Neural crest cell (in vitro differentiated cells): Measurements from ENCODE around the gene FAM9C. TPM values are rescaled to one million over a fixed set of nuclear protein-coding genes. Genes with fewer than 3 reads are reported as not detected.

Experiments
- DNase-seq: peaks from one replicate; pipeline ENCODE4 v3.0.0; 2021; ENCODE audit warnings: low read depth, mixed read lengths, low spot score
- H3K27ac Mint-ChIP-seq: one replicate; pipeline ENCODE4 v1.8.0; 2021; ENCODE audit warnings: mild to moderate bottlenecking, mixed read lengths; ENCODE audit not compliant: unreplicated experiment
- H3K27me3 Mint-ChIP-seq: 2 replicates; pipeline ENCODE4 v1.8.0; 2021; ENCODE audit warnings: low read depth, mild to moderate bottlenecking, mixed read lengths
- H3K36me3 Mint-ChIP-seq: 2 replicates; pipeline ENCODE4 v1.8.0; 2021; ENCODE audit warnings: low read depth, mild to moderate bottlenecking, mixed read lengths
- H3K4me1 Mint-ChIP-seq: 2 replicates; pipeline ENCODE4 v1.8.0; 2021; ENCODE audit warnings: mixed read lengths
- H3K4me3 Mint-ChIP-seq: one replicate; pipeline ENCODE4 v1.8.0; 2021; ENCODE audit warnings: mild to moderate bottlenecking, mixed read lengths
- H3K9me3 Mint-ChIP-seq: 2 replicates; pipeline ENCODE4 v1.8.0; 2021; ENCODE audit warnings: mixed read lengths
- total RNA-seq: library from RNA; stranded (reverse); gene quantifications from 2 replicates; pipeline ENCODE4 v1.2.1, GENCODE V29; 2021
- TF ChIP-seq, protein P1 (sequence below): fragments of 200-600 bp; sonication (generic); conservative IDR thresholded peaks from 2 replicates; pipeline ENCODE4 v1.5.0; 2021; ENCODE audit warnings: antibody characterized with exemption, mild to moderate bottlenecking

FAM9C gene
- total RNA-seq, 1 donor from 2014 or later: 0.07 TPM

- DNase-seq: no peak
- Mint-ChIP-seq H3K27me3 (no peaks in the 10 kb centered on the region), H3K4me3 (no peak overlapping the region), H3K9me3 (peaks cover 7% of the 10 kb centered on the region), H3K4me1 (peaks cover 10% of the 10 kb centered on the region), H3K27ac (no peak overlapping the region), H3K36me3 (no peaks in the 10 kb centered on the region)
- TF ChIP-seq, protein P1, sequence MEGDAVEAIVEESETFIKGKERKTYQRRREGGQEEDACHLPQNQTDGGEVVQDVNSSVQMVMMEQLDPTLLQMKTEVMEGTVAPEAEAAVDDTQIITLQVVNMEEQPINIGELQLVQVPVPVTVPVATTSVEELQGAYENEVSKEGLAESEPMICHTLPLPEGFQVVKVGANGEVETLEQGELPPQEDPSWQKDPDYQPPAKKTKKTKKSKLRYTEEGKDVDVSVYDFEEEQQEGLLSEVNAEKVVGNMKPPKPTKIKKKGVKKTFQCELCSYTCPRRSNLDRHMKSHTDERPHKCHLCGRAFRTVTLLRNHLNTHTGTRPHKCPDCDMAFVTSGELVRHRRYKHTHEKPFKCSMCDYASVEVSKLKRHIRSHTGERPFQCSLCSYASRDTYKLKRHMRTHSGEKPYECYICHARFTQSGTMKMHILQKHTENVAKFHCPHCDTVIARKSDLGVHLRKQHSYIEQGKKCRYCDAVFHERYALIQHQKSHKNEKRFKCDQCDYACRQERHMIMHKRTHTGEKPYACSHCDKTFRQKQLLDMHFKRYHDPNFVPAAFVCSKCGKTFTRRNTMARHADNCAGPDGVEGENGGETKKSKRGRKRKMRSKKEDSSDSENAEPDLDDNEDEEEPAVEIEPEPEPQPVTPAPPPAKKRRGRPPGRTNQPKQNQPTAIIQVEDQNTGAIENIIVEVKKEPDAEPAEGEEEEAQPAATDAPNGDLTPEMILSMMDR: no peak
These were observed 51.8 kb downstream of the FAM9C start for GRCh38 chrX:12992544-12993118.

DNA sequence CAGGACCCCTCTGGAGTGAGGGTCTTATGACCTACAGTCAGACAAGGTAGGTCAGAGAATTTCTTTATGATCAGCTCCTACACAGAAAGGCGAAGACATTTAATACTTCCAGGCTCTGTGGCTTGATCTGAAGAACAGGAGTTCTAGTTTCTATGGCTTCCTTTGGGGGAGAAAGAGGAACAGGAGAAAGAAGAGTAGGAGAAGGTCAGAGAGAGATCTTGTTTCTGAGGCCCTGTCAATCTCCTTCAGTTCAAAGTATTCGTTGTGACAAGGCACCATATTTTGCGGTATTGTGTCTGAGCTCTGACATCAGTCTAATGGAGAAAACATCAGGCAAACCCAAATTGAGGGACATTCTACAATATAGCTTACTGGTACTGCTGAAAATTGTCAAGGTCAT, 52.8 kb downstream of the FAM9C start:
- TF ChIP-seq, protein P1: no peak
- DNase-seq: no peak
- H3K4me3 Mint-ChIP-seq: no peak overlapping the region
- H3K4me1 Mint-ChIP-seq: peaks cover 5% of the 10 kb centered on the region
- H3K9me3 Mint-ChIP-seq: peaks cover 13% of the 10 kb centered on the region
- H3K36me3 Mint-ChIP-seq: peaks cover 7% of the 10 kb centered on the region
- H3K27ac Mint-ChIP-seq: no peak overlapping the region
- H3K27me3 Mint-ChIP-seq: no peaks in the 10 kb centered on the region

GRCh38 chrX:12989461-12989860, 55.0 kb downstream of the FAM9C start:
- no peak for DNase-seq
- TF ChIP-seq, protein P1: no peak
- Mint-ChIP-seq H3K4me3 (no peak overlapping the region), H3K27me3 (no peaks in the 10 kb centered on the region), H3K9me3 (peaks cover 19% of the 10 kb centered on the region), H3K27ac (no peak overlapping the region), H3K4me1 (peaks cover 11% of the 10 kb centered on the region), H3K36me3 (peaks cover 15% of the 10 kb centered on the region)

GRCh38 chrX:12988797-12989196, 55.6 kb downstream of the FAM9C start:
- no peaks in the 10 kb centered on the region for H3K27me3 Mint-ChIP-seq
- H3K9me3 Mint-ChIP-seq: peaks cover 19% of the 10 kb centered on the region
- TF ChIP-seq, protein P1: no peak
- H3K36me3 Mint-ChIP-seq: peaks cover 15% of the 10 kb centered on the region
- H3K4me3 Mint-ChIP-seq: no peak overlapping the region
- H3K27ac Mint-ChIP-seq: no peak overlapping the region
- no peak for DNase-seq
- peaks cover 11% of the 10 kb centered on the region for H3K4me1 Mint-ChIP-seq

GRCh38 chrX:12987900-12988594, 56.4 kb downstream of the FAM9C start:
- DNase-seq: no peak
- Mint-ChIP-seq H3K9me3 (peaks cover 25% of the 10 kb centered on the region), H3K27ac (no peak overlapping the region), H3K36me3 (peaks cover 15% of the 10 kb centered on the region), H3K4me1 (peaks cover 16% of the 10 kb centered on the region), H3K4me3 (no peak overlapping the region), H3K27me3 (no peaks in the 10 kb centered on the region)
- TF ChIP-seq, protein P1: no peak
